ENCODE measurements around the gene ARL4C. TPM values are rescaled to one million over a fixed set of nuclear protein-coding genes. Genes with fewer than 3 reads are reported as not detected.

ARL4C gene
- total RNA-seq, 1 donor from 2014 or later, result 66.3 TPM

- intact Hi-C loops (cut with micrococcal nuclease), result no loop called here
- H3K27ac Mint-ChIP-seq, result peak overlapping the region; percentile 99
- DNase-seq (ENCODE audit: low spot score), result no peak
- H3K4me1 Mint-ChIP-seq (ENCODE audit: low read depth), result peaks cover 89% of the 10 kb centered on the region
- H3K36me3 Mint-ChIP-seq (ENCODE audit: low read depth), result peaks cover 46% of the 10 kb centered on the region
- peaks cover 2% of the 10 kb centered on the region for H3K27me3 Mint-ChIP-seq (ENCODE audit: insufficient read depth)
- H3K9me3 Mint-ChIP-seq, result peaks cover 3% of the 10 kb centered on the region
- peak overlapping the region; percentile 73 for H3K4me3 Mint-ChIP-seq
Observed at GRCh38 chr2:234447963-234448362, 48.9 kb downstream of the ARL4C start.

DNA sequence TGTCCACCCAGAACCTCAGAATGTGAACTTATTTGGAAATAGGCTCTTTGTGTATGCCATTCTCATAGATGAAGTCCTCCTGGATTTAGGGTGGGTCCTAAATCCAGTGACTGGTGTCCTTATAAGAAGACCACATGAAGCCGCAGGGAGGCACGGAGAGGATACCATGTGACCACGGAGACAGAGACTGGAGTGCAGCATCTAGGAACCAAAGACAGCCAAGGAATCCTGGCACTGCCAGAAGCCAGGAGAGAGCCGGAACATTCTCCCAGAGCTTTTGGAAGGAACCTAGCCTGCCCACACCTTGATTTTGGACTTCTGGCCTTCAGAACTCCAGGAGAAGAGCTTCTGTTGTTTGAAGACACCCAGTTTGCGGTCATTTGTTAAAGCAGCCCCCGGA is 49.7 kb downstream of the ARL4C start:
- Mint-ChIP-seq H3K4me3 (peak overlapping the region; percentile 75), H3K36me3 (ENCODE audit: low read depth) (peaks cover 47% of the 10 kb centered on the region), H3K9me3 (peaks cover 3% of the 10 kb centered on the region), H3K4me1 (ENCODE audit: low read depth) (peaks cover 89% of the 10 kb centered on the region), H3K27ac (peak overlapping the region; percentile 99), H3K27me3 (ENCODE audit: insufficient read depth) (peaks cover 2% of the 10 kb centered on the region)
- intact Hi-C loops (cut with micrococcal nuclease), result no loop called here
- DNase-seq (ENCODE audit: low spot score), result no peak

DNA sequence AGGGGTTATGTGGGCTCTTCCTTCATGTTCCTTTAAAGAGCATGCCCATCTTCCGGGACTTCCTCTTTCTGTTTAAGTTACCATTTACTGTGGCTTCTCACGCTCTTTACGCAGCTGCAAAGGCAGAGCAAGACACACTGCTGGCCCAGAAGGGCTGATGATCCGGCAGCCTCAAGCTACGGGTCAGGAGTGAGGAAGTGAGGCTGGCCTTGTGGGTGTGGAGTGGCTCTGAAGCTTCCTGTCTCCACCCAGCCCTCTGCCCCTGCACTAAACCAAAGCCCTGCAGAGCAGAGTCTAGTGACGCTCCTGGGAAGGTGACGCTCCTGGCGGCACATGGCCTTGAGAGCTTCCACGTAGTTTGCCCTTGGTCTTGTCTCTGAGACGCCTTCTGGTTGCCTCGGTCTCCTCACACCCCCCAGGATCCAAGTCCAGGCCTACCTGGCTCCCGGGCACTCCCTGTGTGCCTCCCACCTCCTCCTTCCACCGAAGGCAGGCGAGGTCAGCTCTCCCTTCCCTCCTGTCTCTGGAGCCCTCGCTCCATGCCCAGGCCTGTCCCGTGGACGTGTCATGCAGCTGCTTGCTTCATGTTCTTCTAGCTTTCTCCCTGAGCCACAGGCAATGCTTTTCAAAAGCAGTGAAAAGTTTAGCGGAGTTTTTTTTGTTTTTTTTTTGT is 50.3 kb downstream of the ARL4C start:
- Mint-ChIP-seq H3K9me3 (peaks cover 3% of the 10 kb centered on the region), H3K4me3 (peak overlapping the region; percentile 75), H3K27ac (peak overlapping the region; percentile 99), H3K36me3 (ENCODE audit: low read depth) (peaks cover 45% of the 10 kb centered on the region), H3K4me1 (ENCODE audit: low read depth) (peaks cover 88% of the 10 kb centered on the region), H3K27me3 (ENCODE audit: insufficient read depth) (no peaks in the 10 kb centered on the region)
- intact Hi-C loops (cut with micrococcal nuclease), result loop anchor here (1.0 kb wide), 8 partner anchors 8 to 592 kb away; partner anchors contain the start of gene HJURP
- peak; percentile 87 for DNase-seq (ENCODE audit: low spot score)

GRCh38 chr2:234444893-234445292 is 52.0 kb downstream of the ARL4C start:
- H3K4me1 Mint-ChIP-seq (ENCODE audit: low read depth), result peaks cover 84% of the 10 kb centered on the region
- intact Hi-C loops (cut with micrococcal nuclease), result no loop called here

DNA sequence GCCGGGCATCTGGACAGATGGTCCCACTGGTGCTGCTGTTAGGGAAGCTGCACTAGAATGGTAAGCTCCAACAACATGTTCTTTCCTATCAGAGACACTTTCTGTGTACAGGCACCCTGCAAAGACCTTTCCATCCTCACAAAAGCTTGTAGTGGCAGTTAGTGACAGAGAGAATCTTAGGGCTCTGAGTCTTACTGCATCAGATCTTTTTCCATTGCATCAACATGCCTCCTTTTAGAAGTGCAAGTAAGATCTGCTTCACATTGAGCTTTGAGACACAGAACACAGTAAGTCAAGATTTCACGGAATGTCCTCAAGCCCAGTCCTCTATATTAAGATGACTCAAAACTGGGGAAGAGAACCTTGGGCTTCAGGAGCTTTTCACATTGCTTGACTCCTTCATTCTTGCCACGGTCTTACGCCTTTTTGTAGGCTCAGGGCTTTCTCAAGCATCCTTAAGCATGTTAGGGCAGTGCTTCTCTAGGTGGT is 52.6 kb downstream of the ARL4C start:
- Mint-ChIP-seq H3K27me3 (ENCODE audit: insufficient read depth) (no peaks in the 10 kb centered on the region), H3K4me1 (ENCODE audit: low read depth) (peaks cover 87% of the 10 kb centered on the region), H3K4me3 (no peak overlapping the region), H3K9me3 (peaks cover 3% of the 10 kb centered on the region), H3K27ac (peak overlapping the region; percentile 98), H3K36me3 (ENCODE audit: low read depth) (peaks cover 38% of the 10 kb centered on the region)
- no peak for DNase-seq (ENCODE audit: low spot score)
- intact Hi-C loops (cut with micrococcal nuclease), result no loop called here

More at GRCh38 chr2:234444893-234445292, 52.0 kb downstream of the ARL4C start:
- peak; percentile 74 for DNase-seq (ENCODE audit: low spot score)
- peaks cover 3% of the 10 kb centered on the region for H3K9me3 Mint-ChIP-seq
- peaks cover 41% of the 10 kb centered on the region for H3K36me3 Mint-ChIP-seq (ENCODE audit: low read depth)
- no peaks in the 10 kb centered on the region for H3K27me3 Mint-ChIP-seq (ENCODE audit: insufficient read depth)
- H3K27ac Mint-ChIP-seq, result peak overlapping the region; percentile 98
- H3K4me3 Mint-ChIP-seq, result peak overlapping the region; percentile 60

All from activated T-helper 1 cell treated with anti-CD3 and anti-CD28 coated beads, Interleukin-12 subunit alpha, Interleukin-12 subunit beta, Interleukin-2, Interleukin-4 antibody, amounts not matched to agents 30 ng/mL and 10 ng/mL and 1 ng/mL, durations not matched to agents 14 hours and 24 hours and 36 hours (primary cell).